Left ventricle myocardium inferior (tissue), 1 donor: ENCODE data around the gene PSMC1. TPM values are rescaled to one million over a fixed set of nuclear protein-coding genes. Genes with fewer than 3 reads are reported as not detected.

Source experiments
- DNase-seq: peaks from one replicate; pipeline ENCODE4 v3.0.0-alpha.2; 2020
- H3K27ac ChIP-seq: fragments of 200-600 bp; replicated peaks from 2 replicates; pipeline ENCODE4 v1.8.0; 2021
- H3K27me3 ChIP-seq: fragments of 200-600 bp; 2 replicates; pipeline ENCODE4 v1.8.0; 2021; ENCODE audit warnings: low read depth
- H3K36me3 ChIP-seq: fragments of 200-600 bp; 2 replicates; pipeline ENCODE4 v1.8.0; 2021
- H3K4me1 ChIP-seq: fragments of 200-600 bp; 2 replicates; pipeline ENCODE4 v1.8.0; 2021
- H3K4me3 ChIP-seq: fragments of 200-600 bp; 2 replicates; pipeline ENCODE4 v1.8.0; 2021; ENCODE audit warnings: mild to moderate bottlenecking, moderate library complexity
- H3K9me3 ChIP-seq: fragments of 200-600 bp; replicated peaks from 2 replicates; pipeline ENCODE4 v1.8.0; 2021
- intact Hi-C: fragments of 100-400 bp; cut with micrococcal nuclease; formaldehyde crosslinking; loops from one replicate; pipeline ENCODE4 v1.11.0; 2022
- total RNA-seq: library from RNA; stranded (reverse); fragmentation: NEBNext Ultra II Directional; extraction: Animal tissue kit (Norgen Biotek cat#: 25700); gene quantifications from one replicate; pipeline ENCODE4 v1.2.1, GENCODE V29; 2021
- TF ChIP-seq, protein P1 (sequence below): fragments of 200-600 bp; IDR thresholded peaks from 2 replicates; pipeline ENCODE4 v1.8.0; 2021; ENCODE audit warnings: antibody characterized with exemption, mild to moderate bottlenecking, borderline replicate concordance
- donor health status: DM: no; HTN: yes; CAD: no; lungs with severe emphysema.

PSMC1 gene
- total RNA-seq, 1 donor from 2014 or later: 121 TPM

DNA sequence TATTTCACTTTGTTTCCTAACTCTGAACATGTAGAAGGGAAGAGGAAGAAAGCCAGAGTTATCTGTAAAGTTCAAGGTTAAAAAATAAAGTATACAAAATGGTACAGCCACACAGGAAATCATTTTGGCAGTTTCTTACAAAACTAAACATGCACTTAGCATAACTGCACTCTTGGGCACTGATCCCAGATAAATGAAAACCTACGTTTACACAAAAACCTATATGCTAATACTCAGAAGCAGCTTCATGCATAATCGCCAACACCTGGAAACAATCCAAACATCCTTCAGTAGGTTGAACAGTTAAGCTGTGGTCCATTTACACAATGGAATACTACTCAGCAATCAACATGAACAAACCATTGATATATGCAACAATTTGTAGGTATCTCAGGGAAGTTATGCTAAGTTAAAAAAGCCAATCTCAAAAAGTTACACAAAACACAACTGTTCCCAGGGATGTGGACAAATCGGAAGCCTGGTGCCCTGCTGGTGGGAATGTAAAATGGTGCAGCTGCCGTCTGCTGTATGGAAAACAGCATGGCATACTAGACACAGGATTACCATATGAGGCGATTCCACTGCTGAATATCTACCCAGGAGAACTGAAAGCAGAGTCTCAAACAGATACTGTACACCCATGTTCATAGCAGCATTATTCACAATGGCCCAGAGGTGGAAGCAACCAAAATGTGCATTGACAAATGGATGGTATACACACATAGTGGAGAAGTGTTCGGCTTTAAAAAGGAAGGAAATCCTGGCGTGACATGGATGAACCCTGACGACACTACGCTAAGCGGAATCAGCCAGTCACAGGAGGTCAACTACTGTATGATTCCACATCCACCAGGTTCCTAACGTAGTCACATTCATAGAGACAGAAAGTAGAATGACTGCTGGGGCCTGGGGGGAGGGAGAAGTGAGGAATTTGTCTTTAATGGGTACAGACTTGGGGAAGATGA lies 37.7 kb downstream of the PSMC1 start:
- TF ChIP-seq, protein P1, sequence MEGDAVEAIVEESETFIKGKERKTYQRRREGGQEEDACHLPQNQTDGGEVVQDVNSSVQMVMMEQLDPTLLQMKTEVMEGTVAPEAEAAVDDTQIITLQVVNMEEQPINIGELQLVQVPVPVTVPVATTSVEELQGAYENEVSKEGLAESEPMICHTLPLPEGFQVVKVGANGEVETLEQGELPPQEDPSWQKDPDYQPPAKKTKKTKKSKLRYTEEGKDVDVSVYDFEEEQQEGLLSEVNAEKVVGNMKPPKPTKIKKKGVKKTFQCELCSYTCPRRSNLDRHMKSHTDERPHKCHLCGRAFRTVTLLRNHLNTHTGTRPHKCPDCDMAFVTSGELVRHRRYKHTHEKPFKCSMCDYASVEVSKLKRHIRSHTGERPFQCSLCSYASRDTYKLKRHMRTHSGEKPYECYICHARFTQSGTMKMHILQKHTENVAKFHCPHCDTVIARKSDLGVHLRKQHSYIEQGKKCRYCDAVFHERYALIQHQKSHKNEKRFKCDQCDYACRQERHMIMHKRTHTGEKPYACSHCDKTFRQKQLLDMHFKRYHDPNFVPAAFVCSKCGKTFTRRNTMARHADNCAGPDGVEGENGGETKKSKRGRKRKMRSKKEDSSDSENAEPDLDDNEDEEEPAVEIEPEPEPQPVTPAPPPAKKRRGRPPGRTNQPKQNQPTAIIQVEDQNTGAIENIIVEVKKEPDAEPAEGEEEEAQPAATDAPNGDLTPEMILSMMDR: no peak

DNA sequence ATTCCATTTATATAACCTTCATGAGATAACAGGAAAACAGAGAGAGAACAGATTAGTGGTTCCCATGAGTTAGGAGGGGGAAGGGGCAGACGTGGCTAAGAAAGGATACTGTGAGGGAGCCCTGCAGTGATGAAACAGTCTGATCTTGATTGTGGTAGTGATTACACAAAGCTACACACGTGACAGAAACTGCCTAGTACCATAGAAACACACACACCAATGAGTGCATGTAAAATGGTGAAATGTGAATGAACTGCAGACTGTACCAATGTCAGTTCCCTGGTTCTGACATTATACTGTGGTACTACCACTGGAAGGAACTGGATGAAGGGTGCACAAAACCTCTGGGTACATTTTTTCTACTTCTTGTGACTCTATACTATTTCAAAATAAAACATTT lies 38.5 kb downstream of the PSMC1 start:
- TF ChIP-seq, protein P1: no peak
- Histone ChIP-seq H3K27ac (no peak overlapping the region), H3K4me1 (peaks cover 12% of the 10 kb centered on the region), H3K9me3 (no peaks in the 10 kb centered on the region), H3K36me3 (peaks cover 63% of the 10 kb centered on the region), H3K27me3 (no peaks in the 10 kb centered on the region), H3K4me3 (no peak overlapping the region)
- intact Hi-C loops: no loop called here
- DNase-seq: no peak

More for the DNA sequence above, 37.7 kb downstream of the PSMC1 start:
- Histone ChIP-seq H3K9me3 (no peaks in the 10 kb centered on the region), H3K4me1 (peaks cover 12% of the 10 kb centered on the region), H3K36me3 (peaks cover 66% of the 10 kb centered on the region), H3K27ac (no peak overlapping the region), H3K27me3 (no peaks in the 10 kb centered on the region), H3K4me3 (no peak overlapping the region)
- no peak for DNase-seq
- intact Hi-C loops: no loop called here

DNA sequence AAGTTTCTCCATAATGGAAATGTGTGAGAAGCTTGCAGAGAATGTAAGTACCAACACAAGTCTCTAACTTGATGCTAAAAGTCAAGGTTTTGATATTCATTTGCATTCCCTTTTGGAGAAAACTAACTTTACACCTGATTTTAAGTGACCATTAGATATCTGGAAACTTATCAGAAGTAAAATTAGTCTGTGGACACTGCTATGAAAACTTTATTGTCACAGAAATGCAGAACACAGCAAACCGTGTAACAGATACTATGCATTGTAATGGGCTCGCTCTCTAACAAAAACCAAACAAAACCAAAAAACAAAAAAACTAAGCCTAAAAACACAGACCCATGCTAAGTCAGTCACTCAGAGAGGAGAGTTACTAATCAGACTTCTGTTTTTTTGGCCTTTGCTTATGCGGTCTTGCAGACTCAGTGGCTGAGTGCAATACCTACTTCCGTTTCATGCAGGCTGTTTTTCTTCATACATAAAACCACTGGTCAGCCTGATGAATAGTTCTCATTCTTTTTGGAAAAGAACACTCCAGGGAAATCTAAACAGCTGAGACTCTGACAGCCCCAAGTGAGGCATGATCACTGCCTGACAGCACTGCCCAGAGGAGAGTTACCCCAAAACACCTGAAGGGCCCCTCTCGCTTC lies 39.6 kb downstream of the PSMC1 start:
- Histone ChIP-seq H3K27ac (no peak overlapping the region), H3K36me3 (peaks cover 58% of the 10 kb centered on the region)
- intact Hi-C loops: no loop called here

DNA sequence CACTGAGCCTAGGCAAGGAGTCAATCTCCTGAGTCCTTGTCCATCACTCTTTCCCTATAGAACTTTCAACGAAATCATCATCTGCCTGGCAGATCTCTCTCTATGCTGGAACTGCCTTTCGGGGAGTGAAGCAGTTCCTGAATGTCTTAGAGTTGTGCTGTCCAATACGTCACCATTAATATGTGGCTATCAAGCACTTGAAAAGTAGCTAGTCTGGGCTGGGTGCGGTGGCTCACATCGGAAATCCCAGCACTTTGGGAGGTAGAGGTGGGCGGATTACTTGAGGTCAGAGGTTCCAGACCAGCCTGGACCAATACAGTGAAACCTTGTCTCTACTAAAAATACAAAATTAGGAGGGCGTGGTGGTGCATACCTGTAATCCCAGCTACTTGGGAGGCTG lies 40.3 kb downstream of the PSMC1 start:
- no peaks in the 10 kb centered on the region for H3K9me3 ChIP-seq
- H3K27ac ChIP-seq: no peak overlapping the region
- TF ChIP-seq, protein P1: no peak
- H3K4me3 ChIP-seq: no peak overlapping the region
- peaks cover 27% of the 10 kb centered on the region for H3K4me1 ChIP-seq
- DNase-seq: no peak
- no peaks in the 10 kb centered on the region for H3K27me3 ChIP-seq
- peaks cover 51% of the 10 kb centered on the region for H3K36me3 ChIP-seq
- intact Hi-C loops: no loop called here

More for the DNA sequence above, 39.6 kb downstream of the PSMC1 start:
- H3K27me3 ChIP-seq: no peaks in the 10 kb centered on the region
- H3K4me3 ChIP-seq: no peak overlapping the region
- H3K4me1 ChIP-seq: peaks cover 20% of the 10 kb centered on the region
- H3K9me3 ChIP-seq: no peaks in the 10 kb centered on the region
- TF ChIP-seq, protein P1: no peak
- no peak for DNase-seq

DNA sequence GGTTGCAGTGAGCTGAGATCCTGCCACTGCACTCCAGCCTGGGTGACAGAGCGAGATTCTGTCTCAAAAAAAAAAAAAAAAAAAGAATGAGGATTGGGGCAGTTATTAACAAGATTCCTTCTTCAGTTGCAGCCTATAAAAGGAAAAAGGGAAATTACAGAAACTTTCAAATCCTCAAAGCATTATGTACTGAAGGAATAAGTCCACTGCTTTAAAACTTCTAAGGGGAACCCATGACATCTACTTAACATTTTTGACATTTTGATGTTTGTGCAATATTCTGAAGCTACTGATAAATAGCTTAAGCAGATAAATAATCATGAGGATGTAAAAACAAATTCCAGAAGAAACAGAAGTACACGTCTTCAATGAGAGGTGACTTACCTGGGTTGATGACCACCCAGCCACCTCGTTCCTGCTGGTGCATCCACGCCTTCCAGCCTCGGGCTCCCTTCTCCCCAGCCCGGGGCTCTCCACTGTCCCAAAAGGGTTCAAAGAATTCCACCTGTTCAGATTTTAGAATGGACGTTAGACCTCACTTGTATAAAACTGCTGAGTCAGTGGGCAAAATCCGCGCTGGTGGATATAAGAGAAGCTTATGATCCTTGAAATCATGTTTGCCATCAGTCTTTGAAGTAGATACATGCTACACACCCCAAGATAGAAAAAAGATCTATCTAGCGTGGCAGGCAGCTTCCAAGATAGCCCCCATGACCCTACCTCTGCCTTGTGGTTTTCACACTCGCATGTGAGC lies 41.7 kb downstream of the PSMC1 start:
- Histone ChIP-seq H3K27me3 (no peaks in the 10 kb centered on the region), H3K27ac (peak overlapping the region; percentile 68), H3K4me1 (peaks cover 41% of the 10 kb centered on the region), H3K9me3 (no peaks in the 10 kb centered on the region), H3K36me3 (peaks cover 51% of the 10 kb centered on the region), H3K4me3 (no peak overlapping the region)
- TF ChIP-seq, protein P1: no peak
- intact Hi-C loops: no loop called here
- no peak for DNase-seq
